Inferior parietal cortex (tissue), 1 donor: ENCODE results near the gene DOCK4.

Experiments
- DNase-seq: peaks from one replicate; pipeline ENCODE4 v3.0.0-alpha.2; 2016; ENCODE audit errors: extremely low spot score

DOCK4 gene

GRCh38 chr7:112223310-112223709 is 17.1 kb upstream of the DOCK4 start:
- no peak for DNase-seq

- DNase-seq = no peak
Observed at GRCh38 chr7:112220877-112221434, 14.8 kb upstream of the DOCK4 start.

GRCh38 chr7:112215787-112216186 is 9.6 kb upstream of the DOCK4 start:
- no peak for DNase-seq

- DNase-seq = no peak
Observed at GRCh38 chr7:112214883-112215282, 8.7 kb upstream of the DOCK4 start.

- no peak for DNase-seq
Observed at GRCh38 chr7:112214268-112214667, 8.1 kb upstream of the DOCK4 start.

GRCh38 chr7:112213735-112214134 is 7.5 kb upstream of the DOCK4 start:
- no peak for DNase-seq

- DNase-seq = no peak
Observed at GRCh38 chr7:112212571-112212970, 6.4 kb upstream of the DOCK4 start.

- no peak for DNase-seq
Observed at GRCh38 chr7:112211348-112211907, 5.2 kb upstream of the DOCK4 start.

- no peak for DNase-seq
Observed at GRCh38 chr7:112207765-112208164, 1.6 kb upstream of the DOCK4 start.

GRCh38 chr7:112206991-112207592 is 893 bp upstream of the DOCK4 start:
- no peak for DNase-seq

- peak; percentile 41 for DNase-seq
Observed at GRCh38 chr7:112205343-112206237, 609 bp downstream of the DOCK4 start.

GRCh38 chr7:112204499-112205342 is 1.5 kb downstream of the DOCK4 start:
- peak; percentile 61 for DNase-seq

- DNase-seq = no peak
Observed at GRCh38 chr7:112203365-112203739, 2.8 kb downstream of the DOCK4 start.

- no peak for DNase-seq
Observed at GRCh38 chr7:112202816-112203215, 3.4 kb downstream of the DOCK4 start.

- no peak for DNase-seq
Observed at GRCh38 chr7:112201839-112202238, 4.4 kb downstream of the DOCK4 start.

GRCh38 chr7:112201411-112201810 is 4.8 kb downstream of the DOCK4 start:
- no peak for DNase-seq

GRCh38 chr7:112199672-112200071 is 6.5 kb downstream of the DOCK4 start:
- no peak for DNase-seq

- DNase-seq = no peak
Observed at GRCh38 chr7:112199035-112199655, 7.1 kb downstream of the DOCK4 start.

- no peak for DNase-seq
Observed at GRCh38 chr7:112197322-112197721, 8.9 kb downstream of the DOCK4 start.

- no peak for DNase-seq
Observed at GRCh38 chr7:112195717-112196116, 10.5 kb downstream of the DOCK4 start.

- no peak for DNase-seq
Observed at GRCh38 chr7:112193915-112194502, 12.2 kb downstream of the DOCK4 start.
